Muscle layer of duodenum (tissue), 2 donors: ENCODE data around the gene COPS2.
"Not testable (repeated sequence)": the region's sequence is repeated elsewhere in the genome, so short reads cannot be mapped to it uniquely, and the experiment has no call there.

Source experiments
- H3K27ac ChIP-seq: one replicate; pipeline ENCODE4 v1.7.0; 2013; ENCODE audit warnings: mild to moderate bottlenecking, low read length
- H3K27me3 ChIP-seq: one replicate; pipeline ENCODE4 v1.7.0; 2013; ENCODE audit warnings: low read depth, mild to moderate bottlenecking, control low read depth, low read length
- H3K36me3 ChIP-seq, 2 donors: one replicate each; pipeline ENCODE4 v1.7.0; 2013; ENCODE audit warnings: low read length in 2 of 2, control low read depth in 1 of 2, mild to moderate bottlenecking in 1 of 2; ENCODE audit not compliant: insufficient read depth in 2 of 2, control insufficient read depth in 1 of 2
- H3K4me1 ChIP-seq, 2 donors: one replicate each; pipeline ENCODE4 v1.7.0; 2013; ENCODE audit warnings: low read length in 2 of 2, mild to moderate bottlenecking in 2 of 2, control low read depth in 1 of 2, moderate library complexity in 1 of 2; ENCODE audit not compliant: insufficient read depth in 2 of 2, control insufficient read depth in 1 of 2
- H3K4me3 ChIP-seq, 2 donors: one replicate each; pipeline ENCODE4 v1.7.0; 2013; ENCODE audit warnings: low read length in 2 of 2, low read depth in 1 of 2, mild to moderate bottlenecking in 1 of 2
- H3K9me3 ChIP-seq, 2 donors: one replicate each; pipeline ENCODE4 v1.7.0; 2013; ENCODE audit warnings: low read length in 2 of 2, control low read depth in 1 of 2, mild to moderate bottlenecking in 1 of 2; ENCODE audit not compliant: control insufficient read depth in 1 of 2
- donor health status: healthy.

Gene COPS2

DNA sequence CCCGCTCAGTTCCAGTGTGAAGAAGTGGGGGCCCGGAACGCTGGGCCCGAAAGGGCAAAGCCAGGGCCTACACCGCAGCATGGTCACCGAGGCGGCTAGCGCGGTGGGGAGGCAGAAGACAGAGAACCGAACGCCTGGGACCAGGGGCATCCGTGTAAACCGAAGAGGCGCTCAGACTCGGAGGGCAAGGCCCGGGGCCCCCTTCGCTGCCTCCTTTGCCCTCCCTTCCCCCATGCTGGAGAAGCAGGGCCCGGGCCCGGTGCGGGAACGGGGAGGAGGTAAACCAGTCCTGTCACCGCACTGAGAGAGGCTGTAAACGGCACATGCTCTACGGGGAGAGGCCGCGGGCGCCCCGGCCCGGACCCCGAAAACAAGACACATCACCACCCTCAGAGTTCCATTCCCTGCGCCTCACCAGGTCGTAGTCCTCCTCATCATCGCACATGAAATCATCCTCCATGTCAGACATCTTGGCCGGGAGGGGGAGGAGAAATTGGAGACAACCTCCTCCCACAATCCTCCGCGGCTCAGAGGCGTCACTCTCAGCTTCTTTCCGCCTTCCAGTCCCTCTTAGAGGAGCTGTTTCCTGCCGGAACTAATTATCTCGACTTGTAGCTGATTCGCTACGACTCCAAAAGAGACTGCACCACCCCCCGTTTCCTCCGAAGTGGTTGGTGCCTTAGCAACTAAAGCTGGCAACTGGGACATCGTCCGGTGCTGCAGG lies at the start of gene COPS2:
TSS of gene COPS2 (minus strand) at position 490 of the 724 bp plus-strand sequence. CDS start at position 469, 21 bp downstream.
- H3K4me1 ChIP-seq, result peaks cover 0 to 27% of the 10 kb centered on the region in 2 donors

DNA sequence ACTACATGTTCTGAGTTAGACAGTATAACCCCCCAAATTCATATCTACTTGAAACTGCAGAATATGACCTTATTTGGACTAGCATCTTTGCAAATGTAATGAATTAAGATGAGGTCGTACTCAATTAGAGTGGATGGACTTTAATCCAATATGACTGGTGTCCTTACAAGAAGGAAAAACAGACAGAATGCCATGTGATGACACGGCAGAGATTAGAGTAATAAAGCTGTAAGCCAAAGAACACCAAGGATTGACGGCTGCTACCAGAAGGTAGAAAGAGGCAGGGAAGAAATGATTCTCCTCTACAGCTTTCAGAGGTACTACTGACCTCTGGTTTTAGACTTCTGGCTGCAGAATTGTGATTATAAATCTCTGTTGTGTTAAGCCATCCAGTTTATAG lies 44.9 kb upstream of the COPS2 start:
- H3K27me3 ChIP-seq, result no peaks in the 10 kb centered on the region
- H3K9me3 ChIP-seq, result no peaks in the 10 kb centered on the region
- H3K4me3 ChIP-seq, result no peak overlapping the region
- H3K4me1 ChIP-seq, result peaks cover 0 to 8% of the 10 kb centered on the region in 2 donors
- H3K27ac ChIP-seq, result no peak overlapping the region
- peaks cover 0 to 8% of the 10 kb centered on the region in 2 donors for H3K36me3 ChIP-seq

More for the DNA sequence above, at the start of gene COPS2:
- H3K36me3 ChIP-seq, result peaks cover 0 to 14% of the 10 kb centered on the region in 2 donors
- H3K27ac ChIP-seq, result peak within 1 kb of the TSS; percentile 92
- no peaks in the 10 kb centered on the region for H3K9me3 ChIP-seq
- H3K27me3 ChIP-seq, result no peaks in the 10 kb centered on the region
- peak within 1 kb of the TSS; percentile 89 to 99 for H3K4me3 ChIP-seq

DNA sequence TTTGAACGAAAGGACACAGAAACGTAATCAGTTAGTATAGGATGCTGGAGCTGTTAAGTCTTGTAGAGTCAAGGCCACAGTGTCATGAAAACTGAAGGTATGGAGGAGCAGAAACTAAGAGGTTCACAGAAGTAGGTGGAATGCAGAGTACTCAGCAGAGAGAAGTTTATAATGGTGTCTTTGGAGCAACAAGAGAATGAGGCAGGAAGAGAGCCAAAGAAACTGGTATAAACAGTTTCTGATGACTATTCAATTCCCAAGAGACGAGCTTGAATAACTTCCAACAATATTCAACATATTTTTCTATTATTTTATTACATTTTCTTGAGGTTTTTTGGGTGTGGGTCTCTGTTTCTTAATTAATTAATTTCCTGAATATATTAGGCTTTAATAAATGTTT lies 44.3 kb upstream of the COPS2 start:
- Histone ChIP-seq H3K4me3 (no peak overlapping the region), H3K27me3 (no peaks in the 10 kb centered on the region), H3K4me1 (peaks cover 0 to 8% of the 10 kb centered on the region in 2 donors), H3K9me3 (no peaks in the 10 kb centered on the region), H3K36me3 (peaks cover 0 to 8% of the 10 kb centered on the region in 2 donors), H3K27ac (no peak overlapping the region)

DNA sequence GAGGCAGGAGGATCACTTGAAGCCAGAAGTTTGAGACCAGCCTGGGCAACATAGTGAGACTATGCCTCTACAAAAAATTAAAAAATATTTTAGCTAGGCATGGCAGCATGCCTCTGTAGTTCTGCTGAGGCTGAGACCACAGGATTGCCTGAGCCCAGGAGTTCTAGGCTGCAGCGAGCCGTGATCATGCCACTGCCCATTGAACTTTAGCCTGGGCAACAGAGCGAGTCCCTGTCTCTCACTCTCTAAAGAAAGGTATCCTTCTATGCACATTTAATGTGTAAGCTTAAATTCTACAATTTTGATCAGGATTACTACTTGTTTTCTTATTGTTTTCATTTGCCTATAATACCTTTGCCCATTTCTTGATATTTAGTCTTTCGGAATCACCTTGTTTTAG lies 41.5 kb upstream of the COPS2 start:
- Histone ChIP-seq H3K4me1 (peaks cover 0 to 8% of the 10 kb centered on the region in 2 donors), H3K9me3 (no peaks in the 10 kb centered on the region), H3K4me3 (no peak overlapping the region), H3K27ac (no peak overlapping the region), H3K27me3 (no peaks in the 10 kb centered on the region), H3K36me3 (no peaks in the 10 kb centered on the region)

GRCh38 chr15:49191892-49192291 lies 36.5 kb upstream of the COPS2 start:
- no peaks in the 10 kb centered on the region for H3K9me3 ChIP-seq
- no peak overlapping the region for H3K4me3 ChIP-seq
- H3K27me3 ChIP-seq, result no peaks in the 10 kb centered on the region
- H3K4me1 ChIP-seq, result no peaks in the 10 kb centered on the region
- no peak overlapping the region for H3K27ac ChIP-seq
- no peaks in the 10 kb centered on the region for H3K36me3 ChIP-seq

DNA sequence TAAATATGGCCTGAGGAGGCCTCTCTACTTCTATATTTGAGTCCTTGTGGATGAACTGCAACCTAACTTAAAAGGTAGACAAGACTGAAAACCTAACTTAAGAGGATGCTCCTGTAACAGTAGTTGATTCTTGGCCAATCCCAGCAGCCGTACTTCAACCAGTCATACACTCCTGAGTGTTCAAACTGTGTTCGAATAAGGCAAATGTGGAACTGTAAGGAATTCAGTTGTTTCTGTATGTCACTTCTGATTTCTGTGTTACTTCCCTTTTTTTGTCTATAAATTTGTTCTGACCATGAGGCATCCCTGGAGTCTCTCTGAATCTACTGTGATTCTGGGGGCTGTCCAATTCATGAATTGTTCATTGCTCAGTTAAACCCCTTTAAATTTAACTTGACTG lies 35.2 kb upstream of the COPS2 start:
- Histone ChIP-seq H3K36me3 (no peaks in the 10 kb centered on the region), H3K4me1 (no peaks in the 10 kb centered on the region), H3K27me3 (no peaks in the 10 kb centered on the region), H3K27ac (no peak overlapping the region), H3K4me3 (no peak overlapping the region), H3K9me3 (no peaks in the 10 kb centered on the region)

GRCh38 chr15:49189631-49190030 lies 34.2 kb upstream of the COPS2 start:
- Histone ChIP-seq H3K9me3 (no peaks in the 10 kb centered on the region), H3K4me1 (no peaks in the 10 kb centered on the region), H3K27ac (no peak overlapping the region), H3K36me3 (no peaks in the 10 kb centered on the region), H3K4me3 (no peak overlapping the region), H3K27me3 (no peaks in the 10 kb centered on the region)

GRCh38 chr15:49188933-49189332 lies 33.5 kb upstream of the COPS2 start:
- Histone ChIP-seq H3K36me3 (no peaks in the 10 kb centered on the region), H3K4me1 (no peaks in the 10 kb centered on the region), H3K27me3 (no peaks in the 10 kb centered on the region), H3K4me3 (no peak overlapping the region), H3K9me3 (no peaks in the 10 kb centered on the region), H3K27ac (no peak overlapping the region)

DNA sequence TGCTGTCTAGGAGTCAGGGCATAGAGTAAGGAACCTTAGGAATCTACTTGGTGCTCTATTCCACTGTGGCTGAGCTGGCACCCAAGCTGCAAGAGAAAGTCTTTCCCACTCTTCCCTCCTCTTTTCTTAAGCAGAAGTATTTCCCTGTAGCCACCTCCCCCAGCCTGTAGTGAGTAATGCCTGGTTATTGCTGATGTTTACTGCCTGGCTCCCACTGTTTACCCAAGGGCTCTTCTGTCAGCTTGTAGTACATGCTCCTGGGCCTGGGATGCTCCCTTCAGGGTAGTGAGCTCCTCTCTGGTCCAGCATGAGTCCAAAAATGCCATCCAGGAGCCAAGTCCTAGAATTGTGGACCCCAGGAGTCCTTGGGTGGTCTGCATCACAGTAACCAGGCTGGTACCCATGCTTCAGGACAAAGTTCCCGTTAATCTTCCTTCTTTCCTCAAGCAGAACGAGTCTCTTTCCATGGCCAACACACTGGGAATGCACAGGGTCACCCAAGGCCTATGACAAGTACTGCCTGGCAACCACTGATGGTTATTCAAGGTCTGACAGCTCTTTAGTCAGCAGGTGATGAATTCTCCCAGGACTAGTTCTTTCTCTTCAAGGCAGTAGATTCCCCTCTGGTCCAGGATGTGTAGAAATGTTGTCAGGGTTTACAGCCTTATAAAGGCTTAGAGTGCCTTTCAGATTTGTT lies 32.3 kb upstream of the COPS2 start:
- H3K36me3 ChIP-seq, result no peaks in the 10 kb centered on the region
- H3K4me3 ChIP-seq, result no peak overlapping the region
- H3K27ac ChIP-seq, result no peak overlapping the region
- H3K9me3 ChIP-seq, result no peaks in the 10 kb centered on the region
- H3K4me1 ChIP-seq, result no peaks in the 10 kb centered on the region
- H3K27me3 ChIP-seq, result no peaks in the 10 kb centered on the region

DNA sequence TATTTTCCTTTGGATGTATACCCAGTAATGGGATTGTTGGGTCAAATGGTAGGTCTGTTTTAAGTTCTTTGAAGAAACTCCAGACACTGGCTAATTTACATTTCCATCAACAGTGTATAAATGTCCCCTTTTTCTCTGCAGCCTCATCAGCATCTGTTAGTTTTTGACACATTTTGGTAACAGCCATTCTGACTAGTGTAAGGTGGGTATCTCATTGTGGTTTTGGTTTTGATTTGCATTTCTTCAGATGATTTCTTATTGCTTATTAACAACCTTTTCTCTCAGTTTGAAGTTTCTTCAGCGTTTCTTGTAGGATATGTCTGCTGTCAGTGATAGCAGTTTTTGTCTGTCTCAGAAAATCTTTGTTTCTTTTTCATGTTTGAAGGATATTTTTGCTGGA lies 30.1 kb upstream of the COPS2 start:
- no peaks in the 10 kb centered on the region for H3K4me1 ChIP-seq
- no peak overlapping the region for H3K27ac ChIP-seq
- no peak overlapping the region for H3K4me3 ChIP-seq
- no peaks in the 10 kb centered on the region for H3K36me3 ChIP-seq
- H3K9me3 ChIP-seq, result no peaks in the 10 kb centered on the region
- no peaks in the 10 kb centered on the region for H3K27me3 ChIP-seq

DNA sequence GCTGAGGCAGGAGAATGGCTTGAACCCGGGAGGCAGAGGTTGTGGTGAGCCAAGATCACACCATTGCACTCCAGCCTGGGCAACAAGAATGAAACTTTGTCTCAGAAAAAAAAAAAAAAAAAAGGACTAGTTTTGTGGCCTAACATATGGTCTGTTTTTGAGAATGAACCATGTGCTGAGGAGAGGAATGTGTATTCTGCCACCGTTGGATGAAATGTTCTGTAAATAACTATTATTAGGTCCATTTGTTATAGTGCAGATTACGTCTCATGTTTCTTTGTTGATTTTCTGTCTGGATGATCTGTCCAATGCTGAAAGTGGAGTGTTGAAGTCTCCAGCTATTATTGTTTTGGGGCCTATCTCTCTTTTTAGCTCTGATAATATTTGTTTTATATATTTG lies 28.3 kb upstream of the COPS2 start:
- not testable (repeated sequence) for H3K4me3 ChIP-seq, H3K4me1 ChIP-seq, H3K27me3 ChIP-seq, H3K36me3 ChIP-seq, H3K27ac ChIP-seq, H3K9me3 ChIP-seq
